Activated CD8-positive, alpha-beta T cell treated with anti-CD3 and anti-CD28 coated beads for 36 hours (primary cell): ENCODE results near the gene ACACA. TPM values are rescaled to one million over a fixed set of nuclear protein-coding genes. Genes with fewer than 3 reads are reported as not detected.

ENCODE experiments used
- ATAC-seq: fragments of 200-7000 bp; cut with Tn5 transposase; one replicate; pipeline ENCODE4 v1.10.0; 2021; ENCODE audit warnings: mild to moderate bottlenecking, moderate library complexity
- CTCF ChIA-PET: fragments of 350-600 bp; sonication (Branson Sonifier 250); formaldehyde crosslinking; loops from one replicate; lab custom pipeline; 2021; ENCODE audit warnings: antibody characterized with exemption; lab: Charles Lee
- POLR2A ChIA-PET: fragments of 350-600 bp; sonication (Branson Sonifier 250); formaldehyde crosslinking; loops from one replicate; lab custom pipeline; 2021; ENCODE audit warnings: antibody characterized with exemption; lab: Charles Lee
- DNase-seq: peaks from one replicate; pipeline ENCODE4 v3.0.0-alpha.2; 2020
- H3K27ac Mint-ChIP-seq: one replicate; pipeline ENCODE4 v1.8.0; 2021; ENCODE audit warnings: mild to moderate bottlenecking, mixed read lengths
- H3K27me3 Mint-ChIP-seq: one replicate; pipeline ENCODE4 v1.8.0; 2021; ENCODE audit warnings: mixed read lengths
- H3K36me3 Mint-ChIP-seq: one replicate; pipeline ENCODE4 v1.8.0; 2021; ENCODE audit warnings: low read depth, mixed read lengths
- H3K4me1 Mint-ChIP-seq: one replicate; pipeline ENCODE4 v1.8.0; 2021; ENCODE audit warnings: low read depth, mixed read lengths
- H3K4me3 Mint-ChIP-seq: one replicate; pipeline ENCODE4 v1.8.0; 2021; ENCODE audit warnings: mild to moderate bottlenecking, moderate library complexity, mixed read lengths
- H3K9me3 Mint-ChIP-seq: one replicate; pipeline ENCODE4 v1.8.0; 2021; ENCODE audit warnings: mixed read lengths
- CTCF ChIP-seq: fragments of 200-600 bp; IDR thresholded peaks from one replicate; pipeline ENCODE4 v1.8.0; 2022; ENCODE audit warnings: antibody characterized with exemption, mild to moderate bottlenecking
- intact Hi-C: fragments of 100-400 bp; cut with micrococcal nuclease; formaldehyde crosslinking; loops from one replicate; pipeline ENCODE4 v1.10.0; 2022
- total RNA-seq, 2 experiments: library from RNA; stranded (reverse); gene quantifications; one replicate each; pipeline ENCODE4 v1.2.3, GENCODE V29; 2021

The ACACA gene
- total RNA-seq, 2 experiments from 2014 or later, result 66.0 to 68.2 TPM

- TF ChIP-seq CTCF, result no peak
- DNase-seq, result no peak
- ChIA-PET CTCF (no interaction called here), POLR2A (interaction anchor here (0.6 kb wide), 1 partner anchor 486 kb away, joined by 3 read pairs; no protein-coding TSS in a partner anchor)
- no peaks in the 10 kb centered on the region for H3K4me1 Mint-ChIP-seq
- peaks cover 23% of the 10 kb centered on the region for H3K36me3 Mint-ChIP-seq
- intact Hi-C loops, result no loop called here
- ATAC-seq, result no peak
- no peak overlapping the region for H3K4me3 Mint-ChIP-seq
- no peaks in the 10 kb centered on the region for H3K27me3 Mint-ChIP-seq
- no peak overlapping the region for H3K27ac Mint-ChIP-seq
- no peaks in the 10 kb centered on the region for H3K9me3 Mint-ChIP-seq
Measured at GRCh38 chr17:37212179-37212578, 194.5 kb downstream of the ACACA start.

DNA sequence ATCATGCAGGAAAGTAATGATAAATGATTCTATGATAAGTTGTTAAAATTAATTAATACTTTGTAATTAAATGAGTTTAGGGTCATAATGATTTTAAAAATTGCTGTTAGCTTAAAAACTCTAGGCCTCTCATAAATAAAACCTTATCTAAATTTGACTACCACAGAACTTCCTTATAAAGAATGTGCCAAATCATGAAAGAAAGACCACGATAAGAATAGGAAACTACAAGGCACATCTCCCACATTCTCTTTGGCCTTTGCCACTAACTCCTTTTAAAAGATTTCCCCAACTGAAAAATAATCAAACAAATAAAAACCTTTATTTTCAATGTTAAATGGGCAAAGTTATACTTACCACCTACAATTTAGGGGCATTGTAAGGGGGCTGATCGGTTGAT is 195.5 kb downstream of the ACACA start:
- Mint-ChIP-seq H3K36me3 (peaks cover 24% of the 10 kb centered on the region), H3K4me1 (no peaks in the 10 kb centered on the region), H3K27me3 (no peaks in the 10 kb centered on the region), H3K27ac (no peak overlapping the region), H3K4me3 (no peak overlapping the region), H3K9me3 (no peaks in the 10 kb centered on the region)
- ATAC-seq, result no peak
- ChIA-PET POLR2A (no interaction called here), CTCF (interaction anchor here (1.3 to 1.5 kb wide), 2 partner anchors 28 to 29 kb away, joined by 3 to 4 read pairs; no protein-coding TSS in a partner anchor)
- intact Hi-C loops, result no loop called here
- TF ChIP-seq CTCF, result no peak
- DNase-seq, result no peak

- POLR2A ChIA-PET, result no interaction called here
- intact Hi-C loops, result no loop called here
- ATAC-seq (no peak), DNase-seq (no peak)
- Mint-ChIP-seq H3K4me3 (no peak overlapping the region), H3K27me3 (no peaks in the 10 kb centered on the region), H3K27ac (no peak overlapping the region), H3K36me3 (peaks cover 31% of the 10 kb centered on the region), H3K4me1 (no peaks in the 10 kb centered on the region), H3K9me3 (no peaks in the 10 kb centered on the region)
- CTCF ChIA-PET, result no interaction called here
- no peak for TF ChIP-seq CTCF
Measured at GRCh38 chr17:37207103-37207502, 199.5 kb downstream of the ACACA start.

DNA sequence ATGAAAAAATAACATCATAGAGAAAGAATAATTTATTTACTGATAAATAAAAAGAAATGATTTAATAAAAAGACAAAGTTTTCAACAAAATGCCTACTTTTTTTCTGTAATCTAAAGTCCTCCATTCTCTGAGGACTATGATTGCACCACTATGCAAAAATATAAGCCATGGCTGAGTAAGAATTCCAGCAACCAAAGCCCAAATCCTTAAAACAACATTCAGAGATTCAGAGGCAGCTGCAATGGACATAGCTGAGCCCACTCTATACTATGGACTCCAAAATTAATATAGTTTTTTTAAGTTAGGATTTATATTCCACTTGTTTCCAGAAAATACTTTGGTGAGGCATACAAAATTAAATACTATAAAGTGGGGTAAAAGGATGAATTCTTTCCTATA is 200.3 kb downstream of the ACACA start:
- H3K4me1 Mint-ChIP-seq, result no peaks in the 10 kb centered on the region
- ChIA-PET CTCF (no interaction called here), POLR2A (no interaction called here)
- no peak for TF ChIP-seq CTCF
- no peak overlapping the region for H3K27ac Mint-ChIP-seq
- no peaks in the 10 kb centered on the region for H3K27me3 Mint-ChIP-seq
- no peak overlapping the region for H3K4me3 Mint-ChIP-seq
- DNase-seq, result no peak
- no peak for ATAC-seq
- intact Hi-C loops, result no loop called here
- peaks cover 36% of the 10 kb centered on the region for H3K36me3 Mint-ChIP-seq
- H3K9me3 Mint-ChIP-seq, result no peaks in the 10 kb centered on the region

DNA sequence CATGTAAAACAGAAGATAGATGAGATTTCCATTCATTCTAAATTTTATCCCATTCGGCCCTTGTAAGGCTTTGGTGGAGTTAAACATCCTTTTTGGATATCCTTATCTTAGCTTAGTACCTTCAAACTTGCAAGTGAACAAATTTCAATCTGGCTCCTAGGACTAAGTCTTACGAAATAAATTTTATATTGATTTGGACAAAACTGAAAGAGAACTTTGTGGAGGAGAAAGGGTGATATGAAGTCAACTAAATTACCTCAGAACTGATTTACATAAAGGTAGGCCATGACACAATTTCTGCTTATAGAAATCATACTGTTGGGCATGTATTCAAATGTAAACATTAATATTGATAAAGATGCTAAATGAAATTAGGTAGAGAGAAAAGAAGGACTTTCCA is 206.1 kb downstream of the ACACA start:
- no peak for TF ChIP-seq CTCF
- H3K27ac Mint-ChIP-seq, result no peak overlapping the region
- no peak for DNase-seq
- ChIA-PET POLR2A (no interaction called here), CTCF (no interaction called here)
- intact Hi-C loops, result no loop called here
- no peak overlapping the region for H3K4me3 Mint-ChIP-seq
- no peak for ATAC-seq
- peaks cover 2% of the 10 kb centered on the region for H3K4me1 Mint-ChIP-seq
- H3K36me3 Mint-ChIP-seq, result peaks cover 45% of the 10 kb centered on the region
- H3K27me3 Mint-ChIP-seq, result no peaks in the 10 kb centered on the region
- no peaks in the 10 kb centered on the region for H3K9me3 Mint-ChIP-seq
